ENCODE data around the gene NTNG2.
A peak's percentile ranks its signal among the peaks of the same experiment; 100 is the strongest.

NTNG2 gene

GRCh38 chr9:132235894-132236661 is 74.2 kb downstream of the NTNG2 start:
- peak; percentile 36 for DNase-seq (ENCODE audit: extremely low read depth, low read depth)
- TF ChIP-seq CTCF (IDR thresholded peaks at IDR 0.05; ENCODE audit: low read depth, low read length, missing control alignments): peak; percentile 100
- no peak overlapping the region for H3K4me3 ChIP-seq (replicated peaks; ENCODE audit: low read depth, low read length)

DNA sequence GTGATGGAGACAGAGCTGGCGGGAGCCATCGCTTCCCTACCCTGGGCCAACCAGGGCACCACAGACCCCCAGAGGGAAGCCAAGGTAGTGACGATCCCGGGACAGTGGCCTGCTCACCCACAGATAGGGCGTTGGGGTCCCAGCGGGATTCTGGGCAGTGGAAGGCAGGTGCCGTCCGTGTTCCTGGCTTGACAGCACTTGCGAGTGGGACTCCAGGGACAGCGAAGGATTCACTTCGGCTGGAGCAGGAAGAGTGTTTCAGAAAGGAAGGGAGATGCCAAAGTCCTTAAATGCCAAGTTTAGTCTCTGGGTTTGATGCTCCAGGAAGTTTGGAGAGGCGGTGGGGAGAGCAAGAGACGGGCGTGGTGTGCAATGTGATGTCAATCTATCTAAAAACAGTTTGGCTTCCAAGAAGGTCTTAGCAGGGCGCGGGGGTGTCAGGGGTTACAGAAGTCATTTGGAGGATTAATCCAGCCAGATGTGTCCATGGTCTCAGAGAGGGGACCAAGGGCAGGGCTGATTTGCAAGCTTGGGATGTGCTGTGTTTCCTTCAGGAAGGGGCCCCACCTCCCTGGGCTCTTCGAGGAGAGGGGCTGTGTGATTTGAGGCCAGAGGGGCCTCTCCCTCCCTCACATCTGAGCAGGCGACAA is 74.9 kb downstream of the NTNG2 start:
- TF ChIP-seq CTCF (IDR thresholded peaks at IDR 0.05; ENCODE audit: low read depth, low read length, missing control alignments): no peak
- DNase-seq (ENCODE audit: extremely low read depth, low read depth): no peak
- H3K4me3 ChIP-seq (replicated peaks; ENCODE audit: low read depth, low read length): no peak overlapping the region

DNA sequence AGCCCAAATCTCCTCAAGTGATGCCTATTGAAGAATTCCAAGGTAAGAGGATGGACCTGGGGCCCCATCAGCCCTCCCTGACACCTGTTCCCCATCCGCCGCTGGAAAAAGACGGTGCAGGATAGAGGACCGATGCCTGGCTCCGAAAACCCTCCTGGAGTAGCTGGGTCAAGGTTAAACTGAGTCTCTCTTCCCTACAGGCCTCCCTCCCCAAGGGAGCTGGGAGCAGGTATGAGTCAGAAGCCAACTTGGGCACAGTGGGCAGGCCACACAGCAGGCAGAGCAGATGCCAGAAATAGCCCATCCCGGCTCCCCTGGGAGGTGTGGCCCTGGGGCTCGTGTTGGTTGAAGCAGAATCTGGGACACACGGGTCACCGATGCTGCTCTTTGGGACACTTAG is 75.6 kb downstream of the NTNG2 start:
- no peak for TF ChIP-seq CTCF (IDR thresholded peaks at IDR 0.05; ENCODE audit: low read depth, low read length, missing control alignments)
- DNase-seq (ENCODE audit: extremely low read depth, low read depth): no peak
- H3K4me3 ChIP-seq (replicated peaks; ENCODE audit: low read depth, low read length): no peak overlapping the region

DNA sequence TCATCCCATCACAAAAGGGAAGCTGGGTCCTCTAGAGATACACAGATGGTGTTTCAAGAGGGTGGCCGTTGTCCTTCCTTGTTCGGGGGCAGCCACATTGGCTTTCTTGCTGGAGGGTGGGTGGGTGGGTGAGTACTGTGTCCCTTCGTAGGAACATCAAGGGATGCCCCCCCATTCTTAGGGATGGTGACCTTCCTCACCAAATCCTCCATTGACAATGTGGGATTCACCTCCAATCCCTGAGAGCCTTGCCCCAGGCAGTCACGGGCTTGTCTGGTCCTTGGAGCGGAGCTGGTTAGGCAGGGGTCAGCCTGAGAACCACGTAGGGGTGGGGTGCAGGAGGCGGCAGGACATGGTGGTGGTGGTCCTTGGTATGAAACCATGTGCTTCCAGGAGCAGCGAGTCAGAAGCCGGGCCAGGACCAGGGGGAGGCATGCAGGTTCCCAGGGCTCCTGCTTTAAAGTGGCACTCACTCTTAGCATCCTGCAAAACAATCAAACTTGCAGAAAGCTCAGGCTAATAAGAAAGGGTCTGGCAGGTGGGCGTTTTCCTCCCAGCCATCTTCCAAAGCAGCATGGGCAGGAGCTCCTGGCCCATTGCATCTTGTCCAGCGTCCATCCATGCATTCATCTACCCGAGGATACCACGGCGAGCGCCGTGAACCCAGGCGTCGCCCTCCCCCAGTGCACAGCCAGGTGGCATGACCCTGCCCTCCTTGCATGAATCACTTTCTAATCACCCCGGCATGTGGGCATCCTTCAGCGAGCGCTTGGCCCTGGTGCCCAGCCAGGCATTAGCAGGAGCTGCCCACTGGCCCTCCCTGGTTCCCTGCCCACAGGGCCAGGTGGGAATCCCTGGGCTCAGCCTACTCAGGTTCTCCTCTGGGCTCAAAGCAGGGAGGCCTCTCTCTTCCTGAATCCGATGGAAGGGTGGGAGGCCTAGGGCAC is 76.4 kb downstream of the NTNG2 start:
- no peak for DNase-seq (ENCODE audit: extremely low read depth, low read depth)
- H3K4me3 ChIP-seq (replicated peaks; ENCODE audit: low read depth, low read length): no peak overlapping the region
- no peak for TF ChIP-seq CTCF (IDR thresholded peaks at IDR 0.05; ENCODE audit: low read depth, low read length, missing control alignments)

GRCh38 chr9:132238992-132239391 is 77.1 kb downstream of the NTNG2 start:
- DNase-seq (ENCODE audit: extremely low read depth, low read depth): no peak
- no peak overlapping the region for H3K4me3 ChIP-seq (replicated peaks; ENCODE audit: low read depth, low read length)
- no peak for TF ChIP-seq CTCF (IDR thresholded peaks at IDR 0.05; ENCODE audit: low read depth, low read length, missing control alignments)

DNA sequence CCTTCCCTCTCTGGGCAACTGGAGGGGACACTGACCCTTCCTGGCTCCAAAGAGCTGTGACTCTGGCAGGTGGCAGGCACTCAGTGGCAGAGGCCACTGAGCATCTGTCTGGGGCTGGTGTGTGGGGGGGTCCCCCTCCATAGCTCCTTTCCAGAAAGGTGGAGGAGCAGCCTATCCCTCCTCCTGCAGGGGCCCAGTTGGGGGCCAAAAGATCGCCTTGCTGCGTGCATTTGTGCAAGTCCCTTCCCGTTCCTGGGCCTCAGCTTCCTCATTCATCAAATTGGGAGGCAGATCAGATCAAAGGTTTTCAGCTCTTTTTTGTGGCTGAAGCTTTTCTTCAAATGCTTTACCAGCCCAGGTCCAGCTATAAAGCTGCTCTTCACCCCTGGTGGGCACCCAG is 77.7 kb downstream of the NTNG2 start:
- no peak for DNase-seq (ENCODE audit: extremely low read depth, low read depth)
- no peak for TF ChIP-seq CTCF (IDR thresholded peaks at IDR 0.05; ENCODE audit: low read depth, low read length, missing control alignments)
- H3K4me3 ChIP-seq (replicated peaks; ENCODE audit: low read depth, low read length): no peak overlapping the region
